ENCODE results near the gene CYBA. TPM values are rescaled to one million over a fixed set of nuclear protein-coding genes. Genes with fewer than 3 reads are reported as not detected.

Gene CYBA
- total and polyA plus RNA-seq, 2 of the 13 experiments (the other 11 are each of a cell fraction or from before 2014, with no cell fraction given), result 196 to 250 TPM

- Histone ChIP-seq H3K4me2 (ENCODE audit: low read depth, low read length) (no peak overlapping the region), H2AFZ (ENCODE audit: low read length) (no peak overlapping the region), H3K4me3 (replicated peaks in 1 of 3; ENCODE audit: insufficient read depth in 1 of 3, low read depth in 2 of 3, low read length in 3 of 3) (no peak overlapping the region), H3K27ac (ENCODE audit: extremely low read length, insufficient read depth, low read length) (no peak overlapping the region), H4K20me1 (ENCODE audit: insufficient read depth, low read length) (no peaks in the 10 kb centered on the region; the same call in 1 of the 2 replicates), H3K79me2 (ENCODE audit: insufficient read depth, low read length) (no peaks in the 10 kb centered on the region), H3K9ac (ENCODE audit: insufficient read depth, low read depth, low read length) (no peak overlapping the region), H3K27me3 (ENCODE audit: control insufficient read depth in 1 of 2, insufficient read depth in 2 of 2, low read length in 2 of 2) (no peaks in the 10 kb centered on the region), H3K36me3 (replicated peaks in 1 of 2; ENCODE audit: control insufficient read depth in 1 of 2, insufficient read depth in 2 of 2, low read length in 2 of 2) (peaks cover 38 to 78% of the 10 kb centered on the region in 2 experiments), H3K9me3 (ENCODE audit: low read length) (no peaks in the 10 kb centered on the region), H3K4me1 (ENCODE audit: insufficient read depth, low read length) (peaks cover 11% of the 10 kb centered on the region)
- 95% methylated on average over 19 of the region's 20 CpGs for WGBS (ENCODE audit: low lambda C conversion rate)
- ChIA-PET CTCF (ENCODE audit: low intra/inter-chr PET ratio, low total read pairs) (no interaction called here), POLR2A (no interaction called here)
- no peak for ATAC-seq
- intact Hi-C loops (cut with micrococcal nuclease; ENCODE audit: unreplicated experiment) (no loop called here), in situ Hi-C loops (cut with HindIII; ENCODE audit: extremely low pct_ligation_motif_present, low pct_unique_long_range_greater_than_20kb) (no loop called here)
- TF ChIP-seq NR2F2 (IDR thresholded peaks at IDR 0.05; ENCODE audit: borderline replicate concordance, low read depth), result no peak
- TF ChIP-seq MTA1 (CRISPR knock-in tag; IDR thresholded peaks at IDR 0.05; ENCODE audit: borderline replicate concordance), result peak; percentile 27; the same call in 1 of the 2 replicates
- TF ChIP-seq AGO2 (optimal IDR thresholded peaks at IDR 0.05; ENCODE audit: low read depth, low read length), result peak; percentile 49
- TF ChIP-seq CEBPB (IDR thresholded peaks at IDR 0.05; ENCODE audit: borderline replicate concordance, low read depth, low read length), result 0 out of 2 replicates have a peak, but pooled peaks have one; percentile 67
- BruUV-seq (replicated peaks), result no TSS peak
- no peak for DNase-seq (ENCODE audit: low spot score)
- no peak for FAIRE-seq
Observed at GRCh38 chr16:88605186-88606147, 45.4 kb downstream of the CYBA start.

- intact Hi-C loops (cut with micrococcal nuclease; ENCODE audit: unreplicated experiment), result no loop called here
- no peak overlapping the region for H3K4me2 ChIP-seq (ENCODE audit: low read depth, low read length)
- no peak for ATAC-seq
- peak overlapping the region; percentile 35 for H3K27ac ChIP-seq (ENCODE audit: extremely low read length, insufficient read depth, low read length)
- no TSS peak for BruUV-seq (replicated peaks)
- H3K9ac ChIP-seq (ENCODE audit: insufficient read depth, low read depth, low read length), result no peak overlapping the region
- FAIRE-seq, result no peak
- no peak overlapping the region for H3K4me3 ChIP-seq (replicated peaks in 1 of 3; ENCODE audit: insufficient read depth in 1 of 3, low read depth in 2 of 3, low read length in 3 of 3)
- no peaks in the 10 kb centered on the region for H3K79me2 ChIP-seq (ENCODE audit: insufficient read depth, low read length)
- H3K4me1 ChIP-seq (ENCODE audit: insufficient read depth, low read length), result peaks cover 30% of the 10 kb centered on the region
- no peaks in the 10 kb centered on the region for H3K9me3 ChIP-seq (ENCODE audit: low read length)
- no peak for DNase-seq (ENCODE audit: low spot score)
- ChIA-PET POLR2A (interaction anchor here (0.7 kb wide), 1 partner anchor 12 kb away, joined by 3 read pairs; no protein-coding TSS in a partner anchor), CTCF (ENCODE audit: low intra/inter-chr PET ratio, low total read pairs) (no interaction called here)
- peaks cover 45 to 73% of the 10 kb centered on the region in 2 experiments for H3K36me3 ChIP-seq (replicated peaks in 1 of 2; ENCODE audit: control insufficient read depth in 1 of 2, insufficient read depth in 2 of 2, low read length in 2 of 2)
- H3K27me3 ChIP-seq (ENCODE audit: control insufficient read depth in 1 of 2, insufficient read depth in 2 of 2, low read length in 2 of 2), result no peaks in the 10 kb centered on the region
- no peak overlapping the region for H2AFZ ChIP-seq (ENCODE audit: low read length)
- WGBS (ENCODE audit: low lambda C conversion rate), result 100% methylated on average over 1 of the region's 7 CpGs
- in situ Hi-C loops (cut with HindIII; ENCODE audit: extremely low pct_ligation_motif_present, low pct_unique_long_range_greater_than_20kb), result no loop called here
- peaks cover 3% of the 10 kb centered on the region for H4K20me1 ChIP-seq (ENCODE audit: insufficient read depth, low read length)
- peak; percentile 43 for TF ChIP-seq AGO2 (optimal IDR thresholded peaks at IDR 0.05; ENCODE audit: low read depth, low read length)
- no peak for TF ChIP-seq ZNF567 (CRISPR knock-in tag; IDR thresholded peaks at IDR 0.05; ENCODE audit: borderline replicate concordance)
- no peak for TF ChIP-seq ZFP36L1 (CRISPR knock-in tag; IDR thresholded peaks at IDR 0.05)
- TF ChIP-seq, protein P1, sequence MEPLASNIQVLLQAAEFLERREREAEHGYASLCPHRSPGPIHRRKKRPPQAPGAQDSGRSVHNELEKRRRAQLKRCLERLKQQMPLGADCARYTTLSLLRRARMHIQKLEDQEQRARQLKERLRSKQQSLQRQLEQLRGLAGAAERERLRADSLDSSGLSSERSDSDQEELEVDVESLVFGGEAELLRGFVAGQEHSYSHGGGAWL (CRISPR knock-in tag; IDR thresholded peaks at IDR 0.05), result no peak
- TF ChIP-seq HOXA9 (CRISPR knock-in tag; IDR thresholded peaks at IDR 0.05; ENCODE audit: borderline replicate concordance), result no peak
- no peak for TF ChIP-seq PLRG1 (conservative IDR thresholded peaks at IDR 0.05)
- TF ChIP-seq PHF8 (CRISPR knock-in tag; IDR thresholded peaks at IDR 0.05), result no peak
- TF ChIP-seq MTA1 (CRISPR knock-in tag; IDR thresholded peaks at IDR 0.05; ENCODE audit: borderline replicate concordance), result peak; percentile 25; the same call in 1 of the 2 replicates
- TF ChIP-seq, protein P2, sequence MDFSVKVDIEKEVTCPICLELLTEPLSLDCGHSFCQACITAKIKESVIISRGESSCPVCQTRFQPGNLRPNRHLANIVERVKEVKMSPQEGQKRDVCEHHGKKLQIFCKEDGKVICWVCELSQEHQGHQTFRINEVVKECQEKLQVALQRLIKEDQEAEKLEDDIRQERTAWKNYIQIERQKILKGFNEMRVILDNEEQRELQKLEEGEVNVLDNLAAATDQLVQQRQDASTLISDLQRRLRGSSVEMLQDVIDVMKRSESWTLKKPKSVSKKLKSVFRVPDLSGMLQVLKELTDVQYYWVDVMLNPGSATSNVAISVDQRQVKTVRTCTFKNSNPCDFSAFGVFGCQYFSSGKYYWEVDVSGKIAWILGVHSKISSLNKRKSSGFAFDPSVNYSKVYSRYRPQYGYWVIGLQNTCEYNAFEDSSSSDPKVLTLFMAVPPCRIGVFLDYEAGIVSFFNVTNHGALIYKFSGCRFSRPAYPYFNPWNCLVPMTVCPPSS (IDR thresholded peaks at IDR 0.05), result no peak
- TF ChIP-seq CSRNP1 (CRISPR knock-in tag; IDR thresholded peaks at IDR 0.05), result no peak
Observed at GRCh38 chr16:88602091-88602490, 48.8 kb downstream of the CYBA start.
